IMR-90 (cell line): ENCODE data around the gene GRID1.

Source experiments
- CEBPB ChIP-seq: IDR thresholded peaks from 2 replicates; pipeline ENCODE4 v1.6.1; 2012; ENCODE audit warnings: low read depth, low read length, improper control_type of control experiment
- CHD1 ChIP-seq: IDR thresholded peaks from 2 replicates; pipeline ENCODE4 v1.6.1; 2012; ENCODE audit warnings: low read depth, low read length, improper control_type of control experiment
- CTCF ChIP-seq: conservative IDR thresholded peaks from 2 replicates; pipeline ENCODE4 v1.5.1; 2012; ENCODE audit warnings: mild to moderate bottlenecking, low read depth, low read length, improper control_type of control experiment
- FOS ChIP-seq: fragments of 150-350 bp; IDR thresholded peaks from 2 replicates; pipeline ENCODE4 v1.6.1; 2016; ENCODE audit warnings: low read depth, low read length
- MAFK ChIP-seq: IDR thresholded peaks from 2 replicates; pipeline ENCODE4 v1.6.1; 2012; ENCODE audit warnings: low read depth, low read length, improper control_type of control experiment
- MAZ ChIP-seq: IDR thresholded peaks from 2 replicates; pipeline ENCODE4 v1.6.1; 2012; ENCODE audit warnings: low read depth, mild to moderate bottlenecking, low read length, improper control_type of control experiment, moderate library complexity, borderline replicate concordance
- MXI1 ChIP-seq: IDR thresholded peaks from 2 replicates; pipeline ENCODE4 v1.6.1; 2012; ENCODE audit warnings: low read depth, mild to moderate bottlenecking, low read length, moderate library complexity, borderline replicate concordance
- POLR2A ChIP-seq: IDR thresholded peaks from 2 replicates; pipeline ENCODE4 v1.6.1; 2012; ENCODE audit warnings: mild to moderate bottlenecking, low read depth, low read length
- RAD21 ChIP-seq: IDR thresholded peaks from 2 replicates; pipeline ENCODE4 v1.6.1; 2012; ENCODE audit warnings: low read length, improper control_type of control experiment
- SMC3 ChIP-seq: fragments of 150-350 bp; IDR thresholded peaks from 2 replicates; pipeline ENCODE4 v1.6.1; 2016; ENCODE audit warnings: low read depth, mild to moderate bottlenecking, antibody characterized with exemption, low read length, moderate library complexity
- TF ChIP-seq, protein P1 (sequence below): fragments of 150-350 bp; IDR thresholded peaks from 2 replicates; pipeline ENCODE4 v1.6.1; 2017; ENCODE audit warnings: mild to moderate bottlenecking, antibody characterized with exemption, low read length, low read depth

DNA sequence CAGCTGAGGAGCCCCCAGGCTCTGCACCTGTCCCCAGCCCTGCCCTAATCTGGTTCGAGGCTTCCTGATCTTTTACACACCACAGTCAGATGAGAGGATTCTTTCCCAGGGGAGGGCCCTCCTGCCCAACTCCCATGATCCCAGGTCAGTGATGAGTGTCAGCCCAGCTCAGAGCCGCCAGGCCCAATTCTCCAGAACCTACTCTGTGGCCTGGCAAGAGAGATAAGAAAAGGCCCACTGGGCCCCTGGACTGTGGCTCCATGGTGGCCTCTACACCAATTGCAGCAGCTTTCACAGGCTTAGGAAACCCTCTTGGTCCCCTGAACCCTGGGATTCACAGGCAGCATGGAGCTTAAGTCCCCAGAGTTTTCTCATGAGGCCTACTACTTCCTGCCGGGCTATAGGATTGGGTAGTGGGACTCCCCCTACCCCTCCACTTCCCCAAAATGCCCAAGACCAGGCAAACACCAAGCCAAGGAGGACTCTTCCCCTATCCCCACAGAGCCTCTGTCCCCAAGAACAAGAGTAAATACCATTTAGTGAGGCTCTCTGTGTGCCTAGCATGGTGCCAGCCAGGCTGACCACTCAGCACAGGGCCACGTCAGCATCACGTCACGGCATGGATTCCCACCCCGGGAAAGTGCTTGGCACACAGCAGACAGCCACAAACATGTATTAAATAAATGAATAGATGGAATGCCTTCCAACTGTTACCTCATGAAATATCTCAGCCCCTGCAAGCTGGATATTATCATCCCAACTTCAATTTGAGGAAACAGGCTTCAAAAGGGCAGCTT, 100.0 kb downstream of the GRID1 start:
- TF ChIP-seq CTCF (no peak), POLR2A (no peak), CEBPB (no peak), MAFK (no peak), MXI1 (no peak), RAD21 (no peak), MAZ (no peak), FOS (no peak), SMC3 (no peak), CHD1 (no peak)
- TF ChIP-seq, protein P1, sequence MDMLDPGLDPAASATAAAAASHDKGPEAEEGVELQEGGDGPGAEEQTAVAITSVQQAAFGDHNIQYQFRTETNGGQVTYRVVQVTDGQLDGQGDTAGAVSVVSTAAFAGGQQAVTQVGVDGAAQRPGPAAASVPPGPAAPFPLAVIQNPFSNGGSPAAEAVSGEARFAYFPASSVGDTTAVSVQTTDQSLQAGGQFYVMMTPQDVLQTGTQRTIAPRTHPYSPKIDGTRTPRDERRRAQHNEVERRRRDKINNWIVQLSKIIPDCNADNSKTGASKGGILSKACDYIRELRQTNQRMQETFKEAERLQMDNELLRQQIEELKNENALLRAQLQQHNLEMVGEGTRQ = no peak
